HEK293 (cell line): ENCODE measurements around the gene KDM4B.

Experiments
- GLI4 ChIP-seq: fragments of 450-650 bp; formaldehyde crosslinking; IDR thresholded peaks from 2 replicates; pipeline ENCODE4 v1.5.1; 2016; ENCODE audit warnings: missing biosample characterization, missing genetic modification characterization
- KLF1 ChIP-seq: fragments of 450-650 bp; formaldehyde crosslinking; IDR thresholded peaks from 2 replicates; pipeline ENCODE4 v1.5.1; 2016; ENCODE audit warnings: missing biosample characterization, missing genetic modification characterization
- PRDM10 ChIP-seq: fragments of 450-650 bp; formaldehyde crosslinking; IDR thresholded peaks from 2 replicates; pipeline ENCODE4 v1.5.1; 2016; ENCODE audit warnings: missing biosample characterization, missing genetic modification characterization
- YY2 ChIP-seq: fragments of 450-650 bp; formaldehyde crosslinking; IDR thresholded peaks from 2 replicates; pipeline ENCODE4 v1.5.1; 2016; ENCODE audit warnings: missing biosample characterization, missing genetic modification characterization
- ZNF18 ChIP-seq: fragments of 450-650 bp; formaldehyde crosslinking; IDR thresholded peaks from 2 replicates; pipeline ENCODE4 v1.5.1; 2016; ENCODE audit warnings: missing biosample characterization, missing genetic modification characterization
- ZNF274 ChIP-seq, 2 experiments: fragments of 200-500 bp in 1 of 2; fragments of 450-650 bp in 1 of 2; sonication (Bioruptor generic) in 1 of 2; formaldehyde crosslinking in 1 of 2; IDR thresholded peaks; 2 replicates each; pipeline versions ENCODE4 v1.5.1 to v1.6.1; 2014 to 2016; ENCODE audit warnings: borderline replicate concordance in 1 of 2, inconsistent platforms in 1 of 2, low read length in 1 of 2, missing biosample characterization in 1 of 2, missing genetic modification characterization in 1 of 2
- TF ChIP-seq, protein P1 (sequence below): fragments of 450-650 bp; formaldehyde crosslinking; IDR thresholded peaks from 2 replicates; pipeline ENCODE4 v1.5.1; 2016; ENCODE audit warnings: missing biosample characterization, missing genetic modification characterization
- TF ChIP-seq, protein P2 (sequence below): fragments of 450-650 bp; formaldehyde crosslinking; IDR thresholded peaks from 2 replicates; pipeline ENCODE4 v1.5.1; 2016; ENCODE audit warnings: missing biosample characterization, missing genetic modification characterization, low read depth

GRCh38 chr19:5110546-5110945 is 141.6 kb downstream of the KDM4B start:
- TF ChIP-seq, protein P1, sequence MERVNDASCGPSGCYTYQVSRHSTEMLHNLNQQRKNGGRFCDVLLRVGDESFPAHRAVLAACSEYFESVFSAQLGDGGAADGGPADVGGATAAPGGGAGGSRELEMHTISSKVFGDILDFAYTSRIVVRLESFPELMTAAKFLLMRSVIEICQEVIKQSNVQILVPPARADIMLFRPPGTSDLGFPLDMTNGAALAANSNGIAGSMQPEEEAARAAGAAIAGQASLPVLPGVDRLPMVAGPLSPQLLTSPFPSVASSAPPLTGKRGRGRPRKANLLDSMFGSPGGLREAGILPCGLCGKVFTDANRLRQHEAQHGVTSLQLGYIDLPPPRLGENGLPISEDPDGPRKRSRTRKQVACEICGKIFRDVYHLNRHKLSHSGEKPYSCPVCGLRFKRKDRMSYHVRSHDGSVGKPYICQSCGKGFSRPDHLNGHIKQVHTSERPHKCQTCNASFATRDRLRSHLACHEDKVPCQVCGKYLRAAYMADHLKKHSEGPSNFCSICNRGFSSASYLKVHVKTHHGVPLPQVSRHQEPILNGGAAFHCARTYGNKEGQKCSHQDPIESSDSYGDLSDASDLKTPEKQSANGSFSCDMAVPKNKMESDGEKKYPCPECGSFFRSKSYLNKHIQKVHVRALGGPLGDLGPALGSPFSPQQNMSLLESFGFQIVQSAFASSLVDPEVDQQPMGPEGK, result no peak
- no peak for TF ChIP-seq YY2 (tag by site-specific recombination)
- TF ChIP-seq, protein P2, sequence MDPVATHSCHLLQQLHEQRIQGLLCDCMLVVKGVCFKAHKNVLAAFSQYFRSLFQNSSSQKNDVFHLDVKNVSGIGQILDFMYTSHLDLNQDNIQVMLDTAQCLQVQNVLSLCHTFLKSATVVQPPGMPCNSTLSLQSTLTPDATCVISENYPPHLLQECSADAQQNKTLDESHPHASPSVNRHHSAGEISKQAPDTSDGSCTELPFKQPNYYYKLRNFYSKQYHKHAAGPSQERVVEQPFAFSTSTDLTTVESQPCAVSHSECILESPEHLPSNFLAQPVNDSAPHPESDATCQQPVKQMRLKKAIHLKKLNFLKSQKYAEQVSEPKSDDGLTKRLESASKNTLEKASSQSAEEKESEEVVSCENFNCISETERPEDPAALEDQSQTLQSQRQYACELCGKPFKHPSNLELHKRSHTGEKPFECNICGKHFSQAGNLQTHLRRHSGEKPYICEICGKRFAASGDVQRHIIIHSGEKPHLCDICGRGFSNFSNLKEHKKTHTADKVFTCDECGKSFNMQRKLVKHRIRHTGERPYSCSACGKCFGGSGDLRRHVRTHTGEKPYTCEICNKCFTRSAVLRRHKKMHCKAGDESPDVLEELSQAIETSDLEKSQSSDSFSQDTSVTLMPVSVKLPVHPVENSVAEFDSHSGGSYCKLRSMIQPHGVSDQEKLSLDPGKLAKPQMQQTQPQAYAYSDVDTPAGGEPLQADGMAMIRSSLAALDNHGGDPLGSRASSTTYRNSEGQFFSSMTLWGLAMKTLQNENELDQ (tag by site-specific recombination), result no peak
- TF ChIP-seq PRDM10 (tag by site-specific recombination), result no peak
- no peak for TF ChIP-seq KLF1 (tag by site-specific recombination)
- TF ChIP-seq ZNF18 (tag by site-specific recombination), result no peak
- no peak for TF ChIP-seq ZNF274 (IDR thresholded peaks at IDR 0.05; ENCODE audit: low read length)
- no peak for TF ChIP-seq ZNF274 (tag by site-specific recombination; IDR thresholded peaks at IDR 0.05; ENCODE audit: borderline replicate concordance)
- TF ChIP-seq GLI4 (tag by site-specific recombination), result no peak
